ENCODE results near the gene PLA2G6.

PLA2G6 gene

DNA sequence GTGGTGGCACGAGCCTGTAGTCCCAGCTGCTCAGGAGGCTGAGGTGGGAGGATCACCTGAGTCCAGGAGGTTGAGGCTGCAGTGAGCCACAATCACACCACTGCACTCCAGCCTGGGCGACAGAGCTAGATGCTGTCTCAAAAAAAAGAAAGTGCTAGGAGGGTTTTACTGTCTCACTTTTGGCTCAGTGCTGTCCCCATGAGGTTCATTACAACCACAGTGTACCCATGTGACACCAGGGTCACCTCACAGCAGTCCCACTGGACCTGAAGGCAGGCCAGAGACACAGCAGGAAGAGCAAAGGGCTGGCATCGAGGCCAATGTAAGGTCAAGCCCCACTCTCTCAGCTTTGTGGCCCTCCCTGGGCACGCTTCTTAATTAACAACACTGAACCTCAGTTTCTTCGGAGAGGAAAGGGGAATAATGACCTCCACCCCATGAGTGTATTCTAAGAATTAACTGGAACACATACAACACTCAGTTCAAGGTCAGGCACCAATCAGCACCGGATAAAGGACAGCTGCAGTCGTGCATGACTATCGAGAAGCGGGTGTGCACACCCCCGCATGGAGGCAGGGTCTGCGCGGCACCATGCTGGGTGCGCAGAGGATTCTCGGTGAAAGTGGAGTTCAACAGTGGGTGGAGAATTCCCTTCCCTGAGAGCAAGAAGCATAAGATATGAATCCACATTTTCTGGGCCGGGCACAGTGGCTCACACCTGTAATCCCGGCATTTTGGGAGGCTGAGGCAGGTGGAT, 40.2 kb downstream of the PLA2G6 start:
- Histone ChIP-seq H3K4me3 (ENCODE audit: extremely low read depth, insufficient read depth, low read length, poor library complexity, severe bottlenecking) (no peak overlapping the region), H3K27ac (ENCODE audit: low read depth, low read length, severe bottlenecking) (no peak overlapping the region)
- 93 to 96% methylated on average over 13 to 15 of the region's 16 CpGs for WGBS, 2 experiments (ENCODE audit: insufficient coverage in 2 of 2)

DNA sequence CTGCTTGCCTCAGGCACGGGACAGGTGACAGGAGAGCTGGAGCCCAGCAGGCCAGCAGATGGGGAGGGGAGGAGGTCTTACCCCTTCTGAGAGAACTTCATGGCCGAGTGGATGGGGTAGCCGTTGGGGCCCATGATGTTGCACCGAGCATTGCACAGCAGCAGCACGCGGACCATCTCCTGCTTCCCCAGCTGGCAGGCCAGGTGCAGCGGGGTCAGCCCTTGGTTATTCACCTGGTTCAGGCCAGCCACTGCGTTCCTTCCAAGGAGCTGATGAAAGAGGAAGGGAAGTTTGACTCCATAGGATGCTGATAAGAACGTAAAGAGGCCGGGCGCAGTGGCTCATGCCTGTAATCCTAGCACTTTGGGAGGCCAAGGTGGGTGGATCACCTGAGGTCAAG, 41.7 kb downstream of the PLA2G6 start:
- H3K4me3 ChIP-seq (ENCODE audit: extremely low read depth, insufficient read depth, low read length, poor library complexity, severe bottlenecking), result no peak overlapping the region
- no peak overlapping the region for H3K27ac ChIP-seq (ENCODE audit: low read depth, low read length, severe bottlenecking)
- WGBS, 2 experiments (ENCODE audit: insufficient coverage in 2 of 2), result 95 to 99% methylated on average over 8 to 10 of the region's 11 CpGs

More for the DNA sequence above, 40.2 kb downstream of the PLA2G6 start:
- no peaks in the 10 kb centered on the region for H3K36me3 ChIP-seq (ENCODE audit: control insufficient read depth, insufficient read depth, low read length)
- H3K4me1 ChIP-seq (ENCODE audit: control insufficient read depth, insufficient read depth, low read length, poor library complexity, severe bottlenecking), result no peaks in the 10 kb centered on the region
- H3K9me3 ChIP-seq (ENCODE audit: control insufficient read depth, low read length), result no peaks in the 10 kb centered on the region

DNA sequence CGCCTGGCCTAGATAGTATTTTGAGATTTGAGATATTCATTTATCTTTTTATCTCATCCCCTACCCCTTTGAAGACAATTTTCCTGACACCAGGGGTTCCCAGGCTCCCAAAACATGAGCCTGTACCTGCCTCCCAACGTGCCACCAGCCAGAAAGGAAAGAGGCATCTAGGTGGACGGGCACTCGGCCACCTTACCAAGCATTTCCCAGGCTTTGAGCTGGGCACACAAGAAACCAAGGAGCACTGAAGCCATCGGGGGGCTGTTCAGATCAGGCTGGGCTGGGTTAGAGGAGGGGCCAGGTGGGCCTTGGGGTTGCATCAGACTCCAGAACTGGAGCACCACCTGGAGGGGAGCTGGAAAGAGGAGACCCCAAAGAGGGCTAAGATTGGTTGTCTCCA, 42.7 kb downstream of the PLA2G6 start:
- Histone ChIP-seq H3K27ac (ENCODE audit: low read depth, low read length, severe bottlenecking) (no peak overlapping the region), H3K36me3 (ENCODE audit: control insufficient read depth, insufficient read depth, low read length) (no peaks in the 10 kb centered on the region), H3K4me3 (ENCODE audit: extremely low read depth, insufficient read depth, low read length, poor library complexity, severe bottlenecking) (no peak overlapping the region), H3K9me3 (ENCODE audit: control insufficient read depth, low read length) (no peaks in the 10 kb centered on the region), H3K4me1 (ENCODE audit: control insufficient read depth, insufficient read depth, low read length, poor library complexity, severe bottlenecking) (no peaks in the 10 kb centered on the region)
- WGBS, 2 experiments (ENCODE audit: insufficient coverage in 2 of 2), result 40 to 91% methylated on average over 1 to 4 of the region's 5 CpGs

More for the DNA sequence above, 41.7 kb downstream of the PLA2G6 start:
- H3K36me3 ChIP-seq (ENCODE audit: control insufficient read depth, insufficient read depth, low read length), result no peaks in the 10 kb centered on the region
- H3K4me1 ChIP-seq (ENCODE audit: control insufficient read depth, insufficient read depth, low read length, poor library complexity, severe bottlenecking), result no peaks in the 10 kb centered on the region
- H3K9me3 ChIP-seq (ENCODE audit: control insufficient read depth, low read length), result no peaks in the 10 kb centered on the region

DNA sequence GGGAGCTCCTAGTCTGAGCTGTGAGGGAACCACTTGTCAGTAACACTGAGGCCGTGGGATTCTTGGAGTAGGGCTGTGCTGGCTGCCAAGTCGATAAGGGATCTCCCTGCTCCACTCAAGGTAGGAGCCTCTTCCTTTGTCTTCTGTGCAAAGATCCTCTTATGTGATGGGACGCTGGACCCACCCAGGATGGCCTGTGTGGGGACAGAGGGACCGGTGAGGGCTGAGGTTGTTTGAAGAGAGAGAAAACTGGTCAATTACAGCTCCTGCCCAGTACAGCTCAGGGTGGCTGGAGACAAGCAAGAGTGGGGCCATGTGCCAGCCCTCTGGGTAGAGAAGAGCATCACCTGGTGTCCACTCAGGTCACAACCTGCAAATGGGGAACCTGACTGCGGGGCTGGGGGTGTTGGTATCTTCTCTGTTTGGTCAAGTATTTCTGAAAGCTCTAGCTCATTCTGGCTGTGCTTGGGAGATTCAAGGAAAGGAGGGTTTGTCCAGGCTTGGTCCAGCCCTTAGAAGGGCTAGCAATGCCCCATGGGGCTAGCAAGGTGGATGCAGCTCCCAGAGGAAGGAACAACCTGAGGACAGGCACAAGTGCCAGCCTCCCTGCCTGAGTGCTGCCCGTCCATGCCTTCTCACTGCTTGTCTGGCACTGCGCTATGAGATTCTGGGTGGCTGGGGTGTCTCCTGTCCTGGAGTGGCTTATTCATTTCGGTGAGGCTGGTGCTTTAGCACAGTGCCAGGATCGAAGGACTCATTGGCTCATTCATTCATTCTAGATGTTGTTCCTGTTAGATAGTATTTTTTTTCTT, 43.5 kb downstream of the PLA2G6 start:
- H3K4me1 ChIP-seq (ENCODE audit: control insufficient read depth, insufficient read depth, low read length, poor library complexity, severe bottlenecking), result no peaks in the 10 kb centered on the region
- H3K4me3 ChIP-seq (ENCODE audit: extremely low read depth, insufficient read depth, low read length, poor library complexity, severe bottlenecking), result no peak overlapping the region
- H3K9me3 ChIP-seq (ENCODE audit: control insufficient read depth, low read length), result no peaks in the 10 kb centered on the region
- WGBS, 2 experiments (ENCODE audit: insufficient coverage in 2 of 2), result 92 to 97% methylated on average over 7 to 9 of the region's 9 CpGs
- H3K36me3 ChIP-seq (ENCODE audit: control insufficient read depth, insufficient read depth, low read length), result no peaks in the 10 kb centered on the region
- H3K27ac ChIP-seq (ENCODE audit: low read depth, low read length, severe bottlenecking), result no peak overlapping the region

DNA sequence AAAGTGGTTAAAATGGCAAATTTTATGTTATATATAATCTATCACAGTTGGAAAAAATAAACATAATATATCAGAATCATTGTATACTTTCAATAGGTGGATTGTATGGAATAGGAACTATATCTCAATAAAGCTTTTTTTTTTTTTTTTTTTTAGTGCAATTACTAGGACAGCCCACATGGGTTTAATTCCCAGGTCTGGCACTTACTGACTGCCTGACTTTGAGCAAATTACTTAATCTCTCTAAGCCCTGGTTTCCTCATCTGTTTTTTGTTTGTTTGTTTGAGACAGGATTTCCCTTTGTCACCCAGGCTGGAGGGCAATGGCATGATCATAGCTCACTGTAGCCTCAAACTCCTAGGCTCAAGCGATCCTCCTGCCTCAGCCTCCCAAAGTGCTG, 45.0 kb downstream of the PLA2G6 start:
- Histone ChIP-seq H3K4me3 (ENCODE audit: extremely low read depth, insufficient read depth, low read length, poor library complexity, severe bottlenecking) (no peak overlapping the region), H3K36me3 (ENCODE audit: control insufficient read depth, insufficient read depth, low read length) (no peaks in the 10 kb centered on the region), H3K9me3 (ENCODE audit: control insufficient read depth, low read length) (no peaks in the 10 kb centered on the region), H3K27ac (ENCODE audit: low read depth, low read length, severe bottlenecking) (no peak overlapping the region), H3K4me1 (ENCODE audit: control insufficient read depth, insufficient read depth, low read length, poor library complexity, severe bottlenecking) (no peaks in the 10 kb centered on the region)
- 86% methylated on average over 1 of the region's 1 CpG; no CpG with 5 or more reads in 1 of the 2 experiments for WGBS, 2 experiments (ENCODE audit: insufficient coverage in 2 of 2)

DNA sequence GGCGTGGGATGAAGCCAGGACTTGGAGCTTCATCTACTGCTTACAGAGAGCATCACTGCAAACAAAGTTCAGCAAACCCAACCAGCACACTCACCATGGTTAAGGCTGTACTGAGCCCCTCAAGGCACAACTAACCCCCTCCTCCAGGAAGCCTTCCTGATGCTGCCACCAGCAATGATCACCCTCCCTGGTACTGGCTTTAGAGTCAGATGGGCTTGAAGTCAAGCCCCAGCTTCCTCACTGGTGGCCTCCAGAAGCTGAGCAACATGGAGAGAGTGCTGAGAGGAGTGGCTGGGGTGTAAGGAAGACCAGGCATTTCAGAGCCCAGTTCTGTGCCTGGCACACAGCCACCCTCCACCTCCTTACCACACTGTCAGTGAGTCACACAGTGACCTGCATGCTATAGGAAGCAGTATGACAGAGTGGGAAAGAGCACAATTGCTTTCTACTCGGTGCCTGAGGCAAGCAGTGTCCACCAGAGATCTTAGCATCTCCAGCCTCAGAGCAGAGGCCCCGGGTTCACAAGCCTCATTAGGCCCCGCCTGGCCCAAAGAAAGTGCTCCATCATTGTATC, 46.4 kb downstream of the PLA2G6 start:
- WGBS, 2 experiments (ENCODE audit: insufficient coverage in 2 of 2), result 88 to 93% methylated on average over 3 of the region's 4 CpGs
- H3K36me3 ChIP-seq (ENCODE audit: control insufficient read depth, insufficient read depth, low read length), result no peaks in the 10 kb centered on the region
- no peak overlapping the region for H3K4me3 ChIP-seq (ENCODE audit: extremely low read depth, insufficient read depth, low read length, poor library complexity, severe bottlenecking)
- no peak overlapping the region for H3K27ac ChIP-seq (ENCODE audit: low read depth, low read length, severe bottlenecking)
- H3K9me3 ChIP-seq (ENCODE audit: control insufficient read depth, low read length), result no peaks in the 10 kb centered on the region
- no peaks in the 10 kb centered on the region for H3K4me1 ChIP-seq (ENCODE audit: control insufficient read depth, insufficient read depth, low read length, poor library complexity, severe bottlenecking)

DNA sequence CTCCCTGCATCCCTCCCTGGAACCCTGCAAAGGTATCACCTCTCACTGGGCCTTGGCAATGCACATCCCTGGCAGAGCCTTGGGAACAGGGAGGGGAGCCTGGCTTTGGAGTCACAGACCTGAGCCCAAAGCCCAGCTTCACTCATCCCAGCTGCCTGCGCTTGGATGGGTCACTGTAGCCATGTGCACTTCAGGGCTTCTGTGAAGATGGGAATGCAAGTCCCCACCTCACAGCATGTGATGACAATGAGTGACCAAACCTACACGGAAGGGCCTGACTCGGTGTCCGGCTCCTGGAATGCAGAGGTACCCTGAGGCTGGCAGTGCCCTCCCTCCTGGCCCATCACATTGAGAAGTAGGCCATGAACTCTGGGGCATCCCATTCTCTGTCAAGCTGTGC, 48.3 kb downstream of the PLA2G6 start:
- Histone ChIP-seq H3K4me1 (ENCODE audit: control insufficient read depth, insufficient read depth, low read length, poor library complexity, severe bottlenecking) (no peaks in the 10 kb centered on the region), H3K36me3 (ENCODE audit: control insufficient read depth, insufficient read depth, low read length) (no peaks in the 10 kb centered on the region), H3K9me3 (ENCODE audit: control insufficient read depth, low read length) (no peaks in the 10 kb centered on the region), H3K4me3 (ENCODE audit: extremely low read depth, insufficient read depth, low read length, poor library complexity, severe bottlenecking) (no peak overlapping the region), H3K27ac (ENCODE audit: low read depth, low read length, severe bottlenecking) (no peak overlapping the region)
- 96 to 97% methylated on average over 4 of the region's 4 CpGs for WGBS, 2 experiments (ENCODE audit: insufficient coverage in 2 of 2)

DNA sequence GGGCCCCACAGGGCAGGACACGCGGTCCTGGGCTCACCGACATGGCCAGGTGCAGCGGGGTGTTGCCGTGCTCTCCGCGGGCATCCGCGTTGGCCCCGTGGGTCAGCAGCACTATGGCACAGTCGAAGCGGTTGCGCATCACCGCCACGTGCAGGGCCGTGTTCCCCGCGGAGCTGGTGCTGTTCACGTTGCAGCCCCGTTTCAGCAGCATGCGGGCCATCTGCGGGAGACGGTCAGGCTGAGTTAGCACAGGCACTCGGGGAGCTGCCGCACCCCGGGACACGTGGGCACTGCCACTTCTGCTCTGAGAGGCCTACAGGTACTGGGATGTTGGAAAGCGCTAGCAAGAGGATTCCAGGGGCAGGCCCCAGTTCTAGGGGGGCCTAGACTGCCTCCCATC, 48.8 kb downstream of the PLA2G6 start:
- Histone ChIP-seq H3K4me1 (ENCODE audit: control insufficient read depth, insufficient read depth, low read length, poor library complexity, severe bottlenecking) (no peaks in the 10 kb centered on the region), H3K9me3 (ENCODE audit: control insufficient read depth, low read length) (no peaks in the 10 kb centered on the region), H3K4me3 (ENCODE audit: extremely low read depth, insufficient read depth, low read length, poor library complexity, severe bottlenecking) (no peak overlapping the region), H3K27ac (ENCODE audit: low read depth, low read length, severe bottlenecking) (no peak overlapping the region), H3K36me3 (ENCODE audit: control insufficient read depth, insufficient read depth, low read length) (no peaks in the 10 kb centered on the region)
- 94 to 96% methylated on average over 23 to 25 of the region's 28 CpGs for WGBS, 2 experiments (ENCODE audit: insufficient coverage in 2 of 2)

DNA sequence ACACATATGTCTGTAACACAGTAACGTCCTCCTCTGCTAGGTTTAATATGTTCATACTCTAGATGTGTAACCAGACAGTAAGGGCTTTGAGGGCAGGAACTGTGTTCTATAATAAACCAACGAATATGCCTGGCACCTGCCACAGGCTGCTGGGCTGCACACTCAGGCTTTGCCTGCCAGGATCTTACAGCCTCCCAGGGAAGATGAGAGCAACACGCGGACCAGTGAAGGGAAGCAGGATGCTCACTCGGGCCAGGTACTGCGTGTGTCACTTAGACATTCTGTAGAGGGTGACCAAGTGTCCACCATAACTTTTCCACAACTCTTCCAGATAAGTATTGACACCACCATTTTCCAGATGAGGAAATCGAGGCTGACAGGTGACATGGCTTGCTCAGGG, 49.5 kb downstream of the PLA2G6 start:
- Histone ChIP-seq H3K27ac (ENCODE audit: low read depth, low read length, severe bottlenecking) (no peak overlapping the region), H3K36me3 (ENCODE audit: control insufficient read depth, insufficient read depth, low read length) (no peaks in the 10 kb centered on the region)
- 85 to 98% methylated on average over 4 of the region's 7 CpGs for WGBS, 2 experiments (ENCODE audit: insufficient coverage in 2 of 2)

DNA sequence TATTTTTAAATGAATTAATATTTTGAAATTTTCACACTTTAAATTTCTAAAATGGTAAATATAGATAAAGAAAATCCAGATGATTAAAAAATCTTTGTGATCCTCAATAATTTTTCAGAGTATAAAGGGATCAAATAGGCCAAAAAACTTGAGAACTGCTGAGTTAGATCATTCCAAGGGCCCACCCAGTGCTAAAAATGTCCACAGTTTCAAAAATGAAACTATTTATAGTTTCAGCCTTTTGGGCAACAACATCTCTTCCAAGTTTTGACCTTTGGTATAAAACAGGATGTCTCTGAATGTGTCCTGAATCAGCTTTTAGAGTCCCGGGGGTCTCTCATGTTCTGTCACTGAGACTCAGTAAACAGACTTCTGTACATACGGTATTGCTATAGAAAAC, 50.2 kb downstream of the PLA2G6 start:
- H3K4me3 ChIP-seq (ENCODE audit: extremely low read depth, insufficient read depth, low read length, poor library complexity, severe bottlenecking), result no peak overlapping the region
- H3K9me3 ChIP-seq (ENCODE audit: control insufficient read depth, low read length), result no peaks in the 10 kb centered on the region
- no peak overlapping the region for H3K27ac ChIP-seq (ENCODE audit: low read depth, low read length, severe bottlenecking)
- H3K36me3 ChIP-seq (ENCODE audit: control insufficient read depth, insufficient read depth, low read length), result no peaks in the 10 kb centered on the region
- 96 to 98% methylated on average over 2 of the region's 2 CpGs for WGBS, 2 experiments (ENCODE audit: insufficient coverage in 2 of 2)
- no peaks in the 10 kb centered on the region for H3K4me1 ChIP-seq (ENCODE audit: control insufficient read depth, insufficient read depth, low read length, poor library complexity, severe bottlenecking)

More for the DNA sequence above, 49.5 kb downstream of the PLA2G6 start:
- Histone ChIP-seq H3K4me1 (ENCODE audit: control insufficient read depth, insufficient read depth, low read length, poor library complexity, severe bottlenecking) (no peaks in the 10 kb centered on the region), H3K4me3 (ENCODE audit: extremely low read depth, insufficient read depth, low read length, poor library complexity, severe bottlenecking) (no peak overlapping the region), H3K9me3 (ENCODE audit: control insufficient read depth, low read length) (no peaks in the 10 kb centered on the region)

Measured in mesodermal cell (in vitro differentiated cells).